Stimulated activated CD8-positive, alpha-beta memory T cell treated with anti-CD3 and anti-CD28 coated beads, Interleukin-12 subunit alpha, Interleukin-12 subunit beta, amount 100 ng/mL, for 24 hours (primary cell): ENCODE results near the gene HACD2.

ENCODE experiments used
- DNase-seq: peaks from one replicate; pipeline ENCODE4 v3.0.0-alpha.2; 2020; ENCODE audit errors: extremely low read depth

HACD2 gene

DNA sequence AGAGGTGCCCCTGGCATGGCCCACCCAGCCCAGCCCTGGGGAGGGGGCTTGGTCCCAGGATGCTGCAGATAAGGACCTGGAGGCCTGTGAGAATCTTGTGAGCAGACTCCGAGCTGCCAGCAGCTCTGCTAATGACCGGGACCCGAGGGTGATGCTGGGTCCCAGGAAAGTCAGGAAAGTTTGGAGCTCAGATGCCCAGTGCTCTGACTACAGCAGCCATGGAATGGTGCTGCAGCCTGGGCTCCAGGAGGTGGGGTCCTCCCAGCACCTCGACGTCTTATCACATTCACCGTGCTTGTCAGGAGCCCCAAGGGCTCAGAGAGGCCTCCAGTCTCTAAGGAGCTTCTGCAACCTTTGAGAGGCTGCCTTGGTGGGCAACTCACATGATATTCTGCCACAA lies 101.7 kb downstream of the HACD2 start:
- no peak for DNase-seq

- DNase-seq: no peak
Observed at GRCh38 chr3:123481722-123482457, 103.0 kb downstream of the HACD2 start.

DNA sequence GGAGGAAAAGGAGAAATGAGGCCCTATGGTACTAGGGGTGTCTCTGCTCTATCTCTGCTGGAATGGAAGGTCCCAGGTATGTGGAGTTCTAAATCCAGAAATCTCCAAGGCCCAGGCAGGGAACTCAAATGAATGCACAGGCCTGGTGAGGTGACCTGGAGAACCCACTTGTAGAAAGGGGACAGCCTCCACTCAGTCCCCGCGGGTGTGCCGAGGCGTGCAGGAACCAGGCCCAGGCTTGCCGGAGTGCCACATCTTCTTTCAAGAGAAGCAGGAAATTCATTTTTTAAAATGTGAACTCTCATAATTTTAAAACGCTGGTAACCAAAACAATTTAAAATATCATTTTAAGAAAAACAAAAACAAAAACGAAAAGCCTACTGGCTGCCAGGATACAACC lies 103.8 kb downstream of the HACD2 start:
- DNase-seq: no peak

DNA sequence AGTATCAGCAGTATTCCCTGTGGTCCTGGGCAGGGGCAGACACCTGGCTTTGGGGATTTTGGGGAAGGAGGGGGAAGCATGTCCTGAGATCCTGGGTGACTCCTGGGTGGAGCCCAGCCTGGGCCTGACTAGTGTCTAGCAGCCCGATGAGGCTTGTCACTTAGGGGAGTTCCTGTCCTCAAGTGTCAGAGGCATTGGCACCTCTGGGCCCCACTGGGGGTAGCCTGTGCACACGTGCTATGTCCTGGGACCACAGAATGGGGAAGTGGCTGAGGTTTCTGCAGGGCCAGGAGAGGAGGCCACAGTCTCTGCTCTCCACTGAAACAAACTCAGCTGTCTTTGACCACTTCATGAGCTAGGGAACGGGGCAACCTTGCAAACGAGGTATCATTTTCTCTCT lies 104.4 kb downstream of the HACD2 start:
- DNase-seq: no peak

DNA sequence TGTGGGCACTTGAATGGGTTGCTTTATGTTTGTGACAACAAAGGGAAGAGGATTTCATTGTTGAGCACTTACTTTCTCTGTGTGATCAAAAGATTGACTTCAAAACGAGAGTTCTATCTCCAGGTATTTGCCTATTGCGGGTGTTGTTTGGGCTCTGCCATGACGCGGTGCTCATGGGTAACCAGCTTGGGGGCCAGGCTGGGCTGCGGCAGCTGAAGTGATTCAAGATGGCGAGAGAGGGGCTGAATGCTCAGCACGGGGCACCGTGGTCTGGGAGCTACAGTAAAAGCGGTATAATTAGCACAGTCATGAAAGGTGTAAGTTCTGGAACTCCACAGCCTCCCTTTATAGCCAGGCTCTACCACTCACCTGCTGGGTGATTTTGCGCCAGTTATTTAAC lies 105.0 kb downstream of the HACD2 start:
- no peak for DNase-seq

- DNase-seq: no peak
Observed at GRCh38 chr3:123478314-123478713, 106.5 kb downstream of the HACD2 start.

- DNase-seq: no peak
Observed at GRCh38 chr3:123476967-123477750, 107.7 kb downstream of the HACD2 start.

DNA sequence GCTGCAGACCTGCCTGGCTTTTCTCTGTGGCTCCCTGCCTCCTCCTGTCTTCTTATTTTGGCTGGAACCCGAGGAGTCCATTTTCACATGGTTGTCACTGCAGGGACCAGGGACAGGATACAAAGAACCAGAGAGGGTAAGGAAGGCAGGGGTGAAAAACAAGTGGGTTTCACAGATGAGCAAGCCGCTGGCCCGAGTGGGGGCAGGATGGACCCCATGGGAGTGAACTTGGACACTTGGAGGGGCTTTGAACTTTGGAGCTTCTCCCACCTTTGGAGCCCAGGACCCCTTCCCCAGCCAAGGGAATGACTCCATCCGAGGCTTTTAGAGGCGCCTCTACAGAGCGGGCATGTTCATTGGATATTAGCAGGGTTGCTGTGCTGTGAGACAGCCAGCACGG lies 109.1 kb downstream of the HACD2 start:
- DNase-seq: no peak

GRCh38 chr3:123471106-123471505 lies 113.7 kb downstream of the HACD2 start:
- no peak for DNase-seq

GRCh38 chr3:123469323-123469995 lies 115.4 kb downstream of the HACD2 start:
- DNase-seq: no peak

DNA sequence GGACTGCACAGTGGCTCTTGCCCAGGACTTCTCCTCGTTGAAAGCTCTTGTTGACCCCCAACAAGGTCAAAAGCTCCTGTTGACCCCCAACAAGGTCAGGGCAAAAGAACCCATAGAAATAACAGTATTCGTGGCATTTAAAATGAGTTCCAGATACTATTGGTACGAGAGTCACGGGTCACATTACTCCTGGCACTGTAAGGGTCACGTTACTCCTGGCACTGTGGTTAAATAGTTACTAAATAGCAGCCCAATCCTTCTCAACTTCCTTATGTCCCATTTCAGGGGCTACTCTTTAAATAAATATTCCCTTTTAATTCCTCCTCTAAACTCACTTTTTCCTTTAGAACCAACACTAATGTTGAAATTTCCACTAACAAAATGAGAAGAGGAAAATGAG lies 117.8 kb downstream of the HACD2 start:
- no peak for DNase-seq

- no peak for DNase-seq
Observed at GRCh38 chr3:123464211-123464610, 120.6 kb downstream of the HACD2 start.

GRCh38 chr3:123459862-123460261 lies 125.0 kb downstream of the HACD2 start:
- DNase-seq: no peak

- DNase-seq: no peak
Observed at GRCh38 chr3:123458255-123458654, 126.6 kb downstream of the HACD2 start.

DNA sequence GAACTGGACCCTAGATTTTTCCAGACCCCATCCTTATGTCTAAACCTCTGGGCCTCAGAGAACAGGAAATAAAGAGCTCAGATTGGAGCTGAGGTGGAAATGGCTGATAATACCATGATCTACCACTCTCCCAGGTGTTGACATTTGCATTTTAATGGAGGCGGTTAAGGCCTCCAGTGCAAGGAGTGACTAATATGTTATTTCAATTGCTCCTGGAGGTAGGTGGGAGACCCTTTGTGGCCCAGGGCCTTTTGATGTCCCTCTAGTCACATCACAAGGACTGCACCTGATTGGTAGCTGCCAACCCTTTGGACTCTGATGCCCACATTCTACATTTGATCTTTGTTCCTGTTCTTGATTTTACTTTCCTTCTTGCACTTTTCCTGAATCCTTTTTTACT lies 127.0 kb downstream of the HACD2 start:
- DNase-seq: no peak

DNA sequence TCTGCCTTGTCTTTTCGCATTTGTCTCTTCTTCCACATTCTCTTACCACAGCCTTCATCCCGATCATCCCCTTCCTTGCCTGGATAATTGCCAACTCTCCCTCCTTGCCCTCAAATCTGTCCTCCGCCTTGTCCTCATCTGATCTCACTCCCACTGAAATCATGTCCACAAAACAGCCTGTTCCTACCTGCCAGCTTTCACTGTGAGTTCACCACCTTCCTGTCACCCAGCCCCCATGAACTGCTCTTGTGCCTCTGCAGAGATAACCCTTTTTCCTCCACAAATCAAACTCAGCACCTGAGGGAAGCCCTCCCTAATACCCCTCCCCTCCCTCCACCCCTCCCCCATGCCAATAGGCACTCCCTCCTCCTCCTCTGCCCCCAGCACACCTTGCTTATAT lies 131.2 kb downstream of the HACD2 start:
- DNase-seq: no peak

- DNase-seq: no peak
Observed at GRCh38 chr3:123451186-123451585, 133.7 kb downstream of the HACD2 start.

DNA sequence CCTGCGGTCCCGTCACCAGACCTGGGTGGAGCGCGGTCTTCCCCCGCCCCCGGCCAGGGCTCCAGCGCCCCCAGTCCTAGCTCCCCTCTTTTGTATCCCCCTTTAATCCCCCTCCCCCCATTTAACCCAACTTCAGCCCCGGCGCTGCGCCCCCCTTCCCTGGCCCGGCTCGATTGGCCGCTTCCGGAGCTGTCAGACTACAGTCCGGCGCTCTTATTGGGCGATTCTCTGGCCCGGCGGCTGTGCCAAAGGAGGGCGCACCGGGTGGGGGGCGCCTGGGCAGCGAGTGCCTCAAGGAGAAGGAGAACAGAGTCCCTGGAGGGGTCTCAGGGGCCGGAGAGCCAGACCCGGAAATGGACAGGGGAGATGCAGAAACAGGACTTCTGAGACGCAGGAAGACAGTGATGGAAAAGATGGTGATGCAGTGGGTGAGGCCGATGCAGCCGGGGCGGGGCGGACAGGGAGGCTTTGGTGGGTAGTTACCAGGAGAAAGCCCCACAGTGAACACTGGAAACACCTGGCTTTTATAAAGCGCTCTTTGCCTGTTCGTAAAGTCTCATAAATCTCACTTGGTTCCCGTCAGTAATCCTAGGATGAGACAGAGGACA lies 134.8 kb downstream of the HACD2 start:
- no peak for DNase-seq

DNA sequence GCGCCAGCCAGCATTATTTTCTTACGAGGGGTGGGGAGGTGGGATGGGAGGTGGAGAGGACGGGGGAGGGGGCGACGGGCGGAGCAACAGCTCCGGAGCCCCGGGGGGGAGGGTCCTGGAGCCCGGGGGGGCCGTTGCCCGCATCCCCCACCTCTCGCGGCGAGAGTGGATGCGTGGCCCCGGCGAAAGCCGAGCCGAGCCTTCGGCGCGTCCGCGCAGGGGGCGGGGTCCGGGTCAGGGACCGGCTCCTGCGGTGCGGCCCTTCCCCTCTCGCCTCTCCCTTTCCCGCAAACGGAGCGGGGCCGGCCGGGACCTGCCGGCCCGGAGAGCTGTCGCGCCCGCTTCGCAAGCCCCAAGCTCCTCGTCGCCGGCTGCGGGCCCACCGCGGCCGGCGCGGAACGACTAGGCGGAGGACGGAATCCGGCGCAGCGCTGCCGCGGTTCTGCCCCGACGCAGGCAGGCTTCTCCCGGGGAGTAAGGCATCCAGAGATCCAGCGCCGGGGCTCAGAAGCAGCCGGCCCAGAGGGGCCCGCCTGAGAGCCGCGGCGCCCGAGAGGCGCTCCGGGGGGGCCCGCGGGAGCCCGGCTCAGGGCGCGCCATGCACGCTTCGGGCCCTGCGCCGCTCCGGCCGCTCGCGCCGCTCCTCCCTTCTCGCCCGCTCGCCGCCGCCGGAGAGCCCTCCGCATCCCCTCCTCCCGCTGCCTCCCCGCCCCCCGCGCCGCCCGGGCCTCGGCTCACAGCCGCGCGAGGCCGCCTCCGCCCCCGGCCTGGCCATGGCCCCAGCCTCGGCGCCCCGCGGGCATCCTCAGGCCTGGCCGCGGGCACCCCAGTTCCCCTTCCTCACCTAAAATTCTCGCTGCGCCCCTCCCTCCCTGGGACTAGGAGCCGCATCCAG lies 135.5 kb downstream of the HACD2 start:
- DNase-seq: no peak

- no peak for DNase-seq
Observed at GRCh38 chr3:123448536-123449101, 136.2 kb downstream of the HACD2 start, which contains the start of gene ADCY5. ADCY5 (minus strand) TSS chr3:123449090; CDS start chr3:123448545, 545 bp downstream.
